Stimulated activated effector memory CD8-positive, alpha-beta T cell treated with anti-CD3 and anti-CD28 coated beads, Interleukin-12 subunit alpha, Interleukin-12 subunit beta, amount 100 ng/mL, for 72 hours (primary cell): ENCODE measurements around the gene GJB6.
"Not testable (repeated sequence)": the region's sequence is repeated elsewhere in the genome, so short reads cannot be mapped to it uniquely, and the experiment has no call there.

Experiments used
- ATAC-seq: fragments of 150-1000 bp; cut with Tn5 transposase; 2 replicates; pipeline ENCODE4 v1.10.0; 2021
- DNase-seq, 2 donors: peaks; one replicate each; pipeline ENCODE4 v3.0.0; 2021 to 2022; ENCODE audit warnings: low spot score in 2 of 2
- H3K27ac Mint-ChIP-seq: one replicate; pipeline ENCODE4 v1.8.0; 2022; ENCODE audit warnings: mild to moderate bottlenecking, mixed read lengths
- H3K36me3 Mint-ChIP-seq: one replicate; pipeline ENCODE4 v1.8.0; 2022; ENCODE audit warnings: mild to moderate bottlenecking, mixed read lengths
- H3K4me1 Mint-ChIP-seq: one replicate; pipeline ENCODE4 v1.8.0; 2022; ENCODE audit warnings: mixed read lengths
- H3K4me3 Mint-ChIP-seq: one replicate; pipeline ENCODE4 v1.8.0; 2022; ENCODE audit warnings: mild to moderate bottlenecking, mixed read lengths
- H3K9me3 Mint-ChIP-seq: one replicate; pipeline ENCODE4 v1.8.0; 2022; ENCODE audit warnings: mixed read lengths

The GJB6 gene

DNA sequence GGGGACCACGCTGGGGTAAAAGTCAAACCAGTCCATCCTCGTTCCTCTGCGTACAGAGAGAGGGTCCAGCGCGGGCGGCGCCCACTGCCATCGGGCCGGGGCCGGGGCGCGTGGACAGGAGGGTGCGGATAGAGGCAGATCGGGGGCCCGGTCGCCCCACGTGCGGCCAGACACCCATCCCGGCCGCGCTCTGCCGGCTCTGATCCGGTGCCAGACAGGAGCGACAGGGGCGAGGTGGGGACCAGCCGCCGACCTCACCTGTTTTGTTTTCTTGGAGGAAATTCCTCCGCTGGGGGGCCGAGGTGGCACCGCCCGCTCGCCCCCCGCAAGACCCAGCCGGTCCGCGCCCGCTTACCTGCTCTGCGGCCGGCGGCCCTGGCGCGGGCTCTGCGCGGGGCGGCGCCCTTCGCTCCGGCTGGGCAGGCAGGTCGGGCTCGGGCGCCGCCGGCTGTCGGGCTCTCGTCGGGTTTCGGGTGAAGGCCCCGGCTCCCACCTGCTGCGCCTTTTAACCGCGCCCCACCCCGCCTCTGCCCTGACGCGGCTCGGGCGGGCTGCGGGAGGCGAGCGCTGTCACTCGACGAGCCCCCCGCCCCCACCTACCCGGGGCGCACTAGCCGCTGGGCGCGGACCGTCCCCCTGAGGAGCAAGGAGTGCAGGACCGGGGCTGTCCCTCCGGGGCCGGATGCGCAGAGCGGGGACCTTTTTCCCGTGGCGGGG lies at the start of gene GJB6:
Gene GJB6 (minus strand): TSS at position 481 of the 717 bp plus-strand sequence. CDS start 8,839 bp downstream, outside the sequence.
- DNase-seq (peak in 1 of 2 donors; percentile 53), ATAC-seq (peak; percentile 62)
- H3K4me1 Mint-ChIP-seq: no peaks in the 10 kb centered on the region
- H3K27ac Mint-ChIP-seq: no peak within 1 kb of the TSS
- H3K4me3 Mint-ChIP-seq: peak within 1 kb of the TSS; percentile 61
- no peaks in the 10 kb centered on the region for H3K9me3 Mint-ChIP-seq
- H3K36me3 Mint-ChIP-seq: no peaks in the 10 kb centered on the region

DNA sequence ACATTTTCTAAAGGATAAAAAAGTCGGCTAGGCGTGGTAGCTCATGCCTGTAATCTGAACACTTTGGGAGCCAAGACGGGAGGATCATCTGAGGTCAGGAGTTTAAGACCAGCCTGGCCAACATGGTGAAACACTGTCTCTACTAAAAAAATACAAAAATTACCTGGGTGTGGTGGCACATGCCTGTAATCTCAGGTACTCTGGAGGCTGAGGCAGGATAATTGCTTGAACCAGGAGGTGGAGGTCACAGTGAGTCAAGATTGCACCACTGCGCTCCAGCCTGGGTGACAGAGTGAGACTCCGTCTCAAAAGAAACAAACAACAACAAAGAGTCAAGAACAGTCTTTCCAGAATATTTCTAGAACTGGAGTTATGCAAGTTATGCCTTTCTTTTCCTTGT lies 44.8 kb upstream of the GJB6 start:
- H3K9me3 Mint-ChIP-seq, ATAC-seq, H3K27ac Mint-ChIP-seq, DNase-seq, H3K4me3 Mint-ChIP-seq, H3K36me3 Mint-ChIP-seq, H3K4me1 Mint-ChIP-seq: not testable (repeated sequence)

DNA sequence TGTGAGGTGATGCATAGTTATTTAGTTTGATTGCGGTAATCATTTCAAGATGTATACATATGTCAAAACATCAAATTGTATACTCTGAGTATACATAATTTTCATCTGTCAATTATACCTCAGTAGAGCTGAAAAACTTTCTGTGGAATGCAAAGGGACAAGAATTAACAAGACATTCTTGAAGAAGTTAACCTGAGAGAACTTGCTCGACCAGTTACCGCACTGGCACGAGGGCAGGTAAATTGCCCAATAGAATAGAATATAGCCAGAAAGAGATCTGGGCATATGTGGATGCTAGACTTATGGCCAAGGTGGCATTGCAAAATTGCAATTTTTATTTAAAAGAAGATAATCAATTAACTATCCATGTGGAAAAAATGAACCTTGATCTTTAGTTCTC lies 42.3 kb upstream of the GJB6 start:
- no peak overlapping the region for H3K27ac Mint-ChIP-seq
- H3K36me3 Mint-ChIP-seq: no peaks in the 10 kb centered on the region
- no peaks in the 10 kb centered on the region for H3K9me3 Mint-ChIP-seq
- ATAC-seq (no peak), DNase-seq (no peak)
- H3K4me1 Mint-ChIP-seq: no peaks in the 10 kb centered on the region
- H3K4me3 Mint-ChIP-seq: no peak overlapping the region

DNA sequence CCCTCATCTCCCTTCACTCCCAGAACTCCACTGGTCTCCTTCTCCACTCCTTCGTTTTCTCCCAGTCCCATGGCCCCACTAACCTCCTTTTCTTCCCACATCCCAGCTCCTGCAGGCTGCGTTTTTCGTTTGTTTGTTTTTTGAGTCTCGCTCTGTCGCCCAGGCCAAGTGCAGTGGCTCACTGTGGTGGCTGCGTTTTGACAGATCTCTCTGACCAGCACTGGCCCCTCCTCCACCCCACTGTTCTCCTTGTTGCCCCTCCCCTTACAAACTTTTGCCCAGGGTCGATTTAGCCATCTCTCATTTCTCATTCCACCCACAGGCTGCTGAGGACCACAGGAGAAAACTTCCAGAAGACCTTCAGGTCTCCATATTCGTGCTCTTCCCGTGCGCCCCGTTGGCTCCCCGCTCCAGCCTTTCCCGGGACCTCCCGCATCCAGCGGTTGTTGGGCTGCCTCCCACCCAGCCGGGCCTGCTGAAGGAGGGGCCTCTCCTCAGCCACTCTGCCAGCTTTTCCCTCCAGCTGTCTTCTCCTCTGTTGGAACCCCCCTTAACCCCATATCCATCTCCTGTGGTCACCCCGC lies 40.6 kb upstream of the GJB6 start:
- ATAC-seq (no peak), DNase-seq (no peak)
- no peaks in the 10 kb centered on the region for H3K36me3 Mint-ChIP-seq
- H3K4me1 Mint-ChIP-seq: no peaks in the 10 kb centered on the region
- H3K4me3 Mint-ChIP-seq: no peak overlapping the region
- no peak overlapping the region for H3K27ac Mint-ChIP-seq
- H3K9me3 Mint-ChIP-seq: no peaks in the 10 kb centered on the region

DNA sequence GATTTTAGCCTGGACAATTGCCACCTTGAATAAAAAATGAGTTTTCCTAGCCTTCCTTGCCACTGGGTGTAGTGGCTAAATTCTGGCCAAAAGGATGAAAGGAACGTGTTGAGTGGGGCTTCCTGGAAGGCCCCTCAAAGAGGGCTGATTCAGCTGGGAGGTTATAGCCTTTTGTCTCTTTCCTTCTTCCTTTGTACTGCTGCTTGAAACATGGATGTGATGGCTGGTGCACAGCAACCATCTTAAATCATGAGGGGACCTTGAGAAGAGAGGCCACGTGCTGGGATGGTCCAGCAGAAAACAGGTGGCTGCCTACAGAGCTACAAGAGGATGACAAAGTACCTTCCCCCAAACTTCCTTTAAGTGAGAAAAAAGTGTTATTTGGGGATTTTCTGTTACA lies 40.0 kb upstream of the GJB6 start:
- Mint-ChIP-seq H3K9me3 (no peaks in the 10 kb centered on the region), H3K27ac (no peak overlapping the region), H3K4me1 (no peaks in the 10 kb centered on the region), H3K36me3 (no peaks in the 10 kb centered on the region), H3K4me3 (no peak overlapping the region)
- ATAC-seq (no peak), DNase-seq (no peak)

DNA sequence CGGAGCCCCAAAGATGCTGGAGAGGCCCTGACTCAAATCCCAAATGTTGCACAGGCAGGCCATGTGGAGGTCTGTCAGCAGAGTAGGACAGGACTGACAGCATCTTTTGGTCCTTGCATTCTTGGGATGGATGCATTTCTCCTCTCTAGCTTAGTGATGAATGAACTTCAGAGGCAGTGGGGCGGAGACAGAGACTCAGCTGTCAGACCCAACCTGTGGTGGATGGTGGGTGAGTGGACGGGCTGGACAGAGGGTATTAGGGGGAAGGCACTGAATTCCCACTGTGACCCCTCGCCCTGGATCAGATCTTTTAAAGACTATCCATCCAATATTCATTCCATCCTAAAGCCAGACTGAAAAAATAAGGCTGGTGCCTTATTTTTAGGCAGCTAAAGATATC lies 39.3 kb upstream of the GJB6 start:
- H3K4me3 Mint-ChIP-seq: no peak overlapping the region
- H3K27ac Mint-ChIP-seq: no peak overlapping the region
- H3K9me3 Mint-ChIP-seq: no peaks in the 10 kb centered on the region
- DNase-seq (no peak), ATAC-seq (no peak)
- no peaks in the 10 kb centered on the region for H3K36me3 Mint-ChIP-seq
- H3K4me1 Mint-ChIP-seq: no peaks in the 10 kb centered on the region

DNA sequence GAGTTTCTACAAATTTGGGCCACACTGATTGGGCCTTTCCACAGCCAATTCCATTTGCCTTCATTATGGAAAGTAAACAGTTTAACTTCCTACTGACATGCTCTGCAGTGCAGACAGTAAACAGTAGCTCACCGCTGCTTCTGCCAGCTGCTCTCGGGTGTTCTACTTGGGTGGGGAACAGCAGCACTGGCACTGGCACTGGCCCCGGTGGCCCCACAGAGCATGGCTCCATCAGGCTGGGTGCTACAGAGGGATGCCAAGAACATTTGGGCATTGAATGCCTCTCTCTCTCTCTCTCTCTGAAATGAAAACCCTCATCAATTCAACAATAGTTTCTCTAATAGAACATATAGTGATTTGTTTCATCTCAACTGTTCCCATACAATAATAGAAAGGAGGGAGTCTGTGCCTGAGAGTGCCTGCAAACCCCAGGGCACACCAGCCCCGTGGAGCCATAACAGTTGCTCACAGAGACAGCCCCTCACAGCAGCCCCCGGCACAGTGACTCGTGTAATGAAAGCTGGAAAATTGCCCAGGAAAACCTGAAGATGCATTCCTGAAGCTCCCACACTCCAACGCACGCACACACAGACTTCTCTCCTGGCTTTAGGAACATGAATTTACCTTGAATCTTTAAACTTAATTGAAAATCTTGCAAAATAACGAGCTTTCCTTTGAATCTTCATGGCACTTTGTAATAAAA lies 38.2 kb upstream of the GJB6 start:
- H3K4me3 Mint-ChIP-seq: no peak overlapping the region
- H3K36me3 Mint-ChIP-seq: no peaks in the 10 kb centered on the region
- H3K27ac Mint-ChIP-seq: no peak overlapping the region
- DNase-seq: no peak
- no peaks in the 10 kb centered on the region for H3K9me3 Mint-ChIP-seq
- ATAC-seq: no peak
- no peaks in the 10 kb centered on the region for H3K4me1 Mint-ChIP-seq

DNA sequence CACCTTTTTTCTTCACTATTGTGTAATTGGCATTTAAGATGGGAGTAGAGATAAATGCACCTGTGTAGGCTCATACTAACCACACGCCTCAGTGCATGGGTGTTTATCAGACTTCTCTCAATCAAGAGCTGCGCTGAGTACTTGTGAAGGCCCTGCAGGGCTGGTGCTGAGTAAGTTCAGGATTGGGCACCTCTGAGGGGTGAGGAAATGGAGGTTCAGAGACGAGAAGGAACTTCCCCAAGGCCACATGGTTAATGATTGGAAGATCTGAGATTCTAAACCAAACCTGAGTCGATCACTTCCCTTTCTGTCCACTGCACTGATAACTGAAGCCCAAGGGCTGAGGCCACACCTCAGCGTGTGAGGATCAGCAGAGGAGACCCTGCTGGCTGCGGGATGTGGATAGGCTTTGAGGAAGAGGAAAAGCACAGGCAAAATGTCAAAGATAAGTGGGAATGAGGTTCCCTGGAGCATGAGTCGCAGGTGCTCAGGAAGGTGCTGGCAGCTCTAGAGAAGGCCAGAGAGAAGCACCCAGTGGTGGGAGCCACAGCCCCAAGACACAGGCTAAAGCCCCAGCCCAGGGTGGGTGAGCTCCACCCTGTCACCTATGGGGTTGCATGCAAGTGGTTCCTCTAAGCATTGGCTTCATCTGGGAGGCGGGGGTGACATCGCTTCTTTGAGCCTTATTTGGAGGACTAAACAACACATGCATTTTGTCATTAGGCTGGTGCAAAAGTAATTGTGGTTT lies 32.3 kb upstream of the GJB6 start:
- Mint-ChIP-seq H3K4me3 (no peak overlapping the region), H3K9me3 (peaks cover 3% of the 10 kb centered on the region), H3K4me1 (peaks cover 6% of the 10 kb centered on the region), H3K27ac (no peak overlapping the region), H3K36me3 (no peaks in the 10 kb centered on the region)
- DNase-seq (no peak), ATAC-seq (no peak)

DNA sequence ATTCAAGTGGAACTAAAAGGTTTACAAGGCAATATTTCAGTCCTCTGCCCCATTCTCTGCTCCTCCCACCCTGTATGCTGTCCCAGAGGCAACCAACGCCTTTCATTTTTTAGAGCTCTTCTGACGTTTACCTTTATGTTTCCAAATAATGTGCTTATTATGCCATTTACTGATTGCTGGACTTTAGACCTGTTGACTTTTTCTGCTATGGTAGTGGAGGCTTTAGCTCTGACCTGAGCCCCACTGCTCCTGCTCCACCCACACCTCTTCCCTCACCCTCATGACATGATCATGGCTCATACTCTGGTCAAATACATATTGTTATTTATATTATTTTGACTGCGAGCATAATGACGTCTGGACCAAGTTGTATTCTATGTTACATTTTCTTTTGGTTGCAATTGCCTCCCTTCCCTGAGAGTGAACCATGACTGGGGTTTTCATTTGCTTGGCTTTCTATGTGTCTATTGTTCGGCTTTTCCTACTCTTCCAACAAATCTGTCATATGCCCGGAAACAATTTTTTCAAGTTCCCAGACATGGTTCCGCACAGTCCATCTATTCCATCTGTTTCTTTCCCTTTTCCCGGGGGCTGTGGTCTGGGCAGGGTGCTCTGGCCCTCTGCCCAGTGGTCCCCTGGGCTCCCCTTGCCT lies 31.4 kb upstream of the GJB6 start:
- H3K27ac Mint-ChIP-seq: no peak overlapping the region
- no peak overlapping the region for H3K4me3 Mint-ChIP-seq
- H3K36me3 Mint-ChIP-seq: no peaks in the 10 kb centered on the region
- peaks cover 6% of the 10 kb centered on the region for H3K4me1 Mint-ChIP-seq
- peaks cover 3% of the 10 kb centered on the region for H3K9me3 Mint-ChIP-seq
- ATAC-seq: no peak
- DNase-seq: no peak

DNA sequence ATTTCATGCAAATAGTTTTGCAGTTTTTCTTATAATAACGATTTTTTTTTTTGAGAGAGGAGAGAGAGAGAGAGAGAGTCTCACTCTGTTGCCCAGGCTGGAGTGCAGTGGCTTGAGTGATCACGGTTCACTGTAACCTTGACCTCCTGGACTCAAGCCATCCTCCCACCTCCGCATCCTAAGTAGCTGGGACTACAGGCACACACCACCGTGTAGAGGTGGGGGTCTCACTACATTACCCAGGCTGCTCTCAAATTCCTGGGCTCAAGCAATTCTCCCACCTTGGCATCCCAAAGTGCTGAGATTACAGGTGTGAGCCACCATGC lies 26.8 kb upstream of the GJB6 start:
- peaks cover 3% of the 10 kb centered on the region for H3K9me3 Mint-ChIP-seq

DNA sequence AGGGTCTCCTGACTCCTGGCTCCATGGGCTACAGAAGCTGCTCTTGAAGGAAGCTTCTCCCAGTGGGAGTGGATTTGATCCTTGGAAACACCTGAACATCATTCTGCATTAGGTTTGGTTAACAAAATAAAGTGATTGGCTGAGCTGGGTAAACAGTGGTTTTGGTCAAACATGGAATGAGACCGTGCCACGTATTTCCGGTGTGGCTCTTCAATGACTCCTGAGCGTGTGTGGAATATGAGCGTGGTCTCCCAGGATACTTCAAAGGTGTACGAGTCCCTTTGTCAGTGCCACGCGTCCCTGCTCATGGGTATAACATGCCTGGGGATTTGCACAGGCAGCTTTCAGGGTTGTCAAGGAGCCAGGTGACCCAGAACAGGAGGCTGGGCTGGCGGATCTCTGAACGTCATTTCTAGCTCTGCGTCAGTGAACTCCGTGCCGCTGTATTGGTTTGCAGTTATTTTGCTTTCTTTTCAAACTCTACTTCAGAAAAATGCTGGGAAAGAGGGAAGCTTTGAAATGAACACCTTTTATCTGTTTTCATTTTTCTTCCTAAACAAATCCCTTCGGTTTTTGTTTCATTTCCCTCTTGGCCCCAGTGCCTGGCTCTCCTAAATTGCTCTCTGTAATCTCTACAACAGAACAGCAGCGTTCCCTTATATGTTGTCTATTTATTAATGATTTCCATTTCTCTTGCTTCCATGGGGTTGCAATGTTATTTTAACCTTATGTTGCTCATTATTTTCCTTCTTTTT lies 26.3 kb upstream of the GJB6 start:
- Mint-ChIP-seq H3K36me3 (no peaks in the 10 kb centered on the region), H3K4me3 (no peak overlapping the region), H3K27ac (no peak overlapping the region), H3K9me3 (peaks cover 3% of the 10 kb centered on the region), H3K4me1 (no peaks in the 10 kb centered on the region)
- ATAC-seq: no peak
- no peak for DNase-seq

More for the DNA sequence above, 26.8 kb upstream of the GJB6 start:
- Mint-ChIP-seq H3K4me3 (no peak overlapping the region), H3K36me3 (no peaks in the 10 kb centered on the region), H3K27ac (no peak overlapping the region), H3K4me1 (peaks cover 2% of the 10 kb centered on the region)
- DNase-seq (no peak), ATAC-seq (no peak)

DNA sequence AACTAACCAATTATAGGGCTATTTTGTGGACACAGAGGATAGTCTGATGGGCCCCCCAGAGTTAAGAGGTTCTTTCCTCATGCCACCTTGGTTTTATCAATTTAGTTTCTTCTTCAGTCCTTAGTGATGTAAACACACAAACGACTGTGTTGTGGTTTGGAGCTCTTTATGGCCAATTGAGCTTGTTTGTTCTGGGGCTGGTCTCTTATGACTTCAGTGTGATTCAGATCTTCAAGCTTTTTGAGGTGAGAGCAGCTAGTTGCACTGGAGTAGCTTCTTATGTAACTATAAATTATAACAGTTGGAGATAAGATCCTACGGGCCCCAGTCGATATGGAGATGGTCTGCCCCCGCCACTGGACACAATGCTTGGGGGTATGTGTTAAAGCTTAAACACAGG lies 22.0 kb upstream of the GJB6 start:
- no peaks in the 10 kb centered on the region for H3K9me3 Mint-ChIP-seq

DNA sequence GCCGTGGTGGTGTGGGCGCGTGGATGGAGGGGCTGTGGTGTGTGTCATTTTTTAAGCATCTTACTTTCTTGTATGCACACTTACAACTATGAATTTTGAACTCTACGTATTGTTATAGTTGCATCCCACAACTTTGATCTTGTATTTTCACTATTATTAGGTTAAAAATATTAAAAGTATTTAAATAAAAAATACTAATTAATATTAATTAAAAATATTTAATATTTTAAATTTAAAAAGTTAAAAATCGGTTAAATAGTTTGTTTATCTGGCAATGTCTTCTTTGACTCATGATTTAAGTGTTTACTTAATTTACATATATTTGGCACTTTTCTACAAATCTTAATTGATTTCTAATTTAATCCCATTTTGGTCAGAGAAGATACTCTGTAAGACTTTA lies 17.8 kb upstream of the GJB6 start:
- Mint-ChIP-seq H3K36me3 (no peaks in the 10 kb centered on the region), H3K27ac (no peak overlapping the region), H3K9me3 (no peaks in the 10 kb centered on the region), H3K4me1 (no peaks in the 10 kb centered on the region), H3K4me3 (no peak overlapping the region)
- ATAC-seq (no peak), DNase-seq (no peak)

More for the DNA sequence above, 22.0 kb upstream of the GJB6 start:
- Mint-ChIP-seq H3K36me3 (no peaks in the 10 kb centered on the region), H3K4me1 (no peaks in the 10 kb centered on the region), H3K27ac (no peak overlapping the region), H3K4me3 (no peak overlapping the region)
- ATAC-seq (no peak), DNase-seq (no peak)

DNA sequence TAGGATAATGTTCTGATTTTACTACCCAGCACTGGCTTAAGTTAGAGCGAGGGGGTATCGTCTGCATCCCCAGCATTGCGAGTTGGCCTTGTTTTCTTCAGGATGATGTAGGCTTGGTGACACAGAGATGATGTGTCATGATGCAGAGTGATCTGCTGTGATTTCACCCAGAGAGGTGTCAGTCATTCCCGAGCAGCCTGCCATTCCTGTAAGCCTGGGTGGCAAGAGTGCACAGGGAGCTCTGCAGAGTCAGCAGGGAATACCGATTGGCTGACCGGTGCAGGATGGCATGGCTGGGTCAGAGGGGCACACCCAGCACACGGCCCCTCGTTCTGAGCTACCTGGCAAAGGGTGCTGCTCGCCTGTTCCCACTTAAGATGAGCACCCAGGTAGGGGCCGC lies 15.8 kb upstream of the GJB6 start:
- no peak overlapping the region for H3K27ac Mint-ChIP-seq
- no peak for DNase-seq
- no peak overlapping the region for H3K4me3 Mint-ChIP-seq
- H3K4me1 Mint-ChIP-seq: no peaks in the 10 kb centered on the region
- no peaks in the 10 kb centered on the region for H3K36me3 Mint-ChIP-seq
- H3K9me3 Mint-ChIP-seq: no peaks in the 10 kb centered on the region
- no peak for ATAC-seq

DNA sequence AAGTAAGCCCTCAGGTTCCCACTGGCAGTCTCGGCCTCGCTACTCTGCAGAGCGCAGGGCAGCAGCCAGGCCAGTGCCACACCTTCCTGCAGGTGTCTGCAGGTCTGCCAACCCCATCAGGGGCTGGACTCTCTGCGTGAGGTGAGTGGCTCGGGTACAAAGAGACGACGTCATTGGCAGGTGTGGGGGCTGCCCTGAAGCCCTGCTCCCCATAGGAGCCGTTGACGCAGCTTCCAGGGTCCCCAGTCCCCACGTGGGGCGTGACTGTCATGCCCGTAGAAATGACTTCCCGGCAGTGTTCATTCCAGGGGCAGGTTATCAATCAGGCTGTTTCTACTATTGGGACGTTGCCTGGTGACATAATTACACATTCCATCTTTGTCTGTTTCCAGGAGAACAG lies 15.3 kb upstream of the GJB6 start:
- no peak for ATAC-seq

More for the DNA sequence above, 15.3 kb upstream of the GJB6 start:
- no peak overlapping the region for H3K27ac Mint-ChIP-seq
- no peaks in the 10 kb centered on the region for H3K36me3 Mint-ChIP-seq
- no peak for DNase-seq
- no peaks in the 10 kb centered on the region for H3K4me1 Mint-ChIP-seq
- H3K9me3 Mint-ChIP-seq: no peaks in the 10 kb centered on the region
- no peak overlapping the region for H3K4me3 Mint-ChIP-seq
